Measurements from ENCODE around the gene ZNHIT3.
A peak's percentile ranks its signal among the peaks of the same experiment; 100 is the strongest.
"Not testable (repeated sequence)": the region's sequence is repeated elsewhere in the genome, so short reads cannot be mapped to it uniquely, and the experiment has no call there.

ZNHIT3 gene

DNA sequence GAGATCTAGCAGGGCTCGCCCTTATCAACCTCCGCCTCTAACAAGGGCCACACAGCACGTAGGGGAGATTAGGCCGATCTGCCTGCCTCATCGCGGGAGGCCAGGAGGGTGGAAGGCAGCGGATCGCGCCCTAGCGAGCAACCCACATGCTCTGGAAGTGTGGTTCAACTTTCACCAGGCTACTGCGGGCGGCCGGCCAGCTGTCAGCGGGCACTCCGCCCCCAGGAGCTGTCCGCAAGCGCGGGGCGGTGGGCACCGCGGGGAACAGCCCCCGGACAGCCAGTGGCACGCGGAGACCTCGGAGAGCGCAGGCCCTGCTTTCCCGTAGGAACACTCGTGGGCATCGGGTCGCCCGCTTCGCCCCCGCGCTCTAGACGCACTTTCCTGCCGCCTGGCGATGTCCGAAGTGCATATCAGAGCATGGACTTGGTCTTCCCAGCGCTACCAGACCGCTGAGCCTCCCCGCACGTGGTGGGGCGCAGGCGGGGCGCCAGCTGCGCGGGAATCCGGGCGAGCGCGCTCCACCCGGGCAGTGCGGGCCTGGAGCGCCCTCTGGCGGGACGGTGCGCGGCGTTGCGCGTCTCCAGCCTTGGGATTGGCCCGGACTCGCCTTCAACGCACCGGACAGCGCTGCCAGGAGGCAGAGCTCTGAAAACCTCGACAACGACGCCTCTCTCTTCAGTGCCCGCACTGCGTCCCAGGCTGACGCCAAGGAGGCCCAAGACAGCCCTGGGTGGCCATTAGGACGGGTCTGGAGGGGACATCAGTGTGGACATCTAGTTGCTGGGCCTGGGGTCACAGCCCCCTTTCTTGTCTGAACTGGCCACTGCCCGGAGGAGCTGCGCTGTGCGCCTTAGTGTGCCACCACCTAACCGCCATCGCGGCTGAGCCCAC, 3.6 kb upstream of the ZNHIT3 start:
- peak in 51 of 56 donors; percentile 22 to 90 (median 66) for DNase-seq

DNA sequence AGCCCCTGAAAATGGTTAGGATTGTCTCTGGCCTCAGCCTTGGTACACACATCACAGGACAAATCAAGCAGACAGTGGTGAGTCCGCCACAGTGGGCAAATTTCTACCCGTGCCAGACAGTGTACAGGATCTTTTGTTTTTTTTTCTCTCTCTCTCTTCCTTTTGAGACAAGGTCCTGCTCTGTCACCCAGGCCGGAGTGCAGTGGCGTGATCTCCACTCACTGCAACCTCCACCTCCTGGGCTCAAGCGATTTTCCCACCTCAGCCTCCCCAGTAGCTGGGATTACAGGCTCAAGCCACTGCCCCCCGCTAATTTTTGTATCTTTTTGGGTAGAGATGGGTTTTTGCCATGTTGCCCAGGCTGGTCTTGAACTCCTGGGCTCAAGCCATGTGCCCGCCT, 2.5 kb upstream of the ZNHIT3 start:
- not testable (repeated sequence) for DNase-seq

DNA sequence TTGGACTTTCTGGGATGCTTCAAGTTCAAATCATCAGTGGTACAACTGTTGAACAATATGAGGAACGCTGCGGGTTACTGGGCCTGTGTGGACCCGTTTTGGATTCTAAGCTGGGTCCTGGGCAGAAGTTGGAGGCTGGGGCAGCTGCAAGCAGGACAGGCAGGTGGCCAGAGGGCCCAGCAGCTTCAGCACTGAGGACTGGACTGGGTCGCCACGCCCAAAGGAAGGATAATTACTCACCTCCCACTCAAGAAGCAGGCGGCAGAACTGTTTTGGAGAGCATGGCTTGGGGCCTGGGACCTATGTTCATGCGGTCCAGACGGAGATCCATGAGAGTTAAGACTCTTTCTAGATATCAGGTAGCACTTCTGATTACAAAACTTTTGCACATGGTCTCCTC, 1.5 kb upstream of the ZNHIT3 start:
- no peak for DNase-seq

DNA sequence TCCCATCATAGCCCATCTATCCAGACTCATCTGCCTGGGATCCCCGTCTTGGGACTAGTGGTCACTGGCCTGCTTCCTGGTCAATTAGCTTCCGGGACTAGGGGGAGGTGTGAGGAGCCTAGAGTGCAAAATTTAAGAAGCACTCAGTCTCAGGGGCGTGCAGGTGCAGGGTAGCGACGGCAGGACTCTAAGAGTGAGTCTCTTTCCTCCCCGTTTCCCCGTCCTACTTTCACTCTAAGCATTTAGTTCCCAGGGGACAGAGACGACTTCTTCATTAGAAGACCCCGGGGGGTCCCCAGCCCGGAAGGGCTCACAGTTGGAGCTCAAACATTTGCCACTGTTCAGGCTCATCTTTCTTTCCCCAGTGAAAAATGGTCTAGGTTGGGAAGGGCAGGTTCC, 677 bp upstream of the ZNHIT3 start:
- DNase-seq = peak in 1 of 56 donors; percentile 30

DNA sequence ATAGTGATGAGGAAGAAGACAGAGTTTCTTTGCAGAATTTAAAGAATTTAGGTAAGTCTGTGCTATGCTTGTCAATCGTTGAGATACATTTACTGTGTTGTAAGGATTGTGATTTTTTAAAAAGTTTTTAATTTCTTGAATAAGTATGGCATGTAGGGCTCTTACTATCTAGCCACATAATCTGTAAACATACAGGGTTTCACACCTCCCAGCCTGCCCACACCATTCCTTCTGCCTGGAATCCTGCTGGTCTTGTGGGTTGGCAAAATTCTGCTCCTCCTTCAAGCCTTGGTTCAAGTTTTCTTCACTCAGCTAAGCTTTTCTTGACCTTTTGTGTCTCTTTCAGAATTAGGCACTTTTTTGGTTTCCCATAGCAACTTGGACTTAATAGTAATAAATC, 7.5 kb downstream of the ZNHIT3 start:
- no peak for DNase-seq

DNA sequence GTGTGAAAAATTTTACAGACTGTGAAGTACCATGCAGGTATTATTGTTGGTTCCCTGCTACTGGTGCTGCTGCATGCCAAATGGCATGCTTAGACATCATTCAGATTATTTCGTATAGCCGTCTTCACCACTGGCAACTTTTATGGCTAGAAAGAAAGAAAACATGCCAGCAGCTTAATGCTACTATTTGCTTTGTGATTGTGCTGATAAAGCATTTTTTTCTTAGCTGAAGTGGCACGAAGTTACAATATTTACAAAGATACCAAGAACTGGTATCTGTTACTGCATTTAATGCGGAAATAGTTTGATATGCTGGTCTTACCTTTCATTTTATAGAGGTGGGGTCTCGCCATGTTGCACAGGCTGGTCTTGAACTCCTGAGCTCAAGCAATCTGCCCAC, 8.2 kb downstream of the ZNHIT3 start:
- no peak for DNase-seq

DNA sequence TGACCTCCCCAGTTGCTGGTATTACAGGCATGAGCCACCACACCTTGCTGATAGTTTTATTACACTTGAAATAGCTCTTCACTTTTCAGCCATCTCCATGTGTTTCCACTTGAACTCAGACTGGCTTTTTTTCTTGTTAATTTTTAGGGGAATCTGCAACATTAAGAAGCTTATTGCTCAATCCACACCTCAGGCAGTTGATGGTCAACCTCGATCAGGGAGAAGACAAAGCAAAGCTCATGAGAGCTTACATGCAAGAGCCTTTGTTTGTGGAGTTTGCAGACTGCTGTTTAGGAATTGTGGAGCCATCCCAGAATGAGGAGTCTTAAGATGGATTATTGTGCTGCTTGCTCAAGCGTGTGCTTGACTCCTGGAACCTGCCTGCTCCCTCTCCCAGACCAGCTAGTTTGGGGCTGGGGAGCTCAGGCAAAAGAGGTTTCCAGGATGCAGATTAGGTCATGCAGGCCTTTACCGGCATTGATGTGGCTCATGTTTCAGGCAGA, 8.6 kb downstream of the ZNHIT3 start:
- DNase-seq = no peak

DNA sequence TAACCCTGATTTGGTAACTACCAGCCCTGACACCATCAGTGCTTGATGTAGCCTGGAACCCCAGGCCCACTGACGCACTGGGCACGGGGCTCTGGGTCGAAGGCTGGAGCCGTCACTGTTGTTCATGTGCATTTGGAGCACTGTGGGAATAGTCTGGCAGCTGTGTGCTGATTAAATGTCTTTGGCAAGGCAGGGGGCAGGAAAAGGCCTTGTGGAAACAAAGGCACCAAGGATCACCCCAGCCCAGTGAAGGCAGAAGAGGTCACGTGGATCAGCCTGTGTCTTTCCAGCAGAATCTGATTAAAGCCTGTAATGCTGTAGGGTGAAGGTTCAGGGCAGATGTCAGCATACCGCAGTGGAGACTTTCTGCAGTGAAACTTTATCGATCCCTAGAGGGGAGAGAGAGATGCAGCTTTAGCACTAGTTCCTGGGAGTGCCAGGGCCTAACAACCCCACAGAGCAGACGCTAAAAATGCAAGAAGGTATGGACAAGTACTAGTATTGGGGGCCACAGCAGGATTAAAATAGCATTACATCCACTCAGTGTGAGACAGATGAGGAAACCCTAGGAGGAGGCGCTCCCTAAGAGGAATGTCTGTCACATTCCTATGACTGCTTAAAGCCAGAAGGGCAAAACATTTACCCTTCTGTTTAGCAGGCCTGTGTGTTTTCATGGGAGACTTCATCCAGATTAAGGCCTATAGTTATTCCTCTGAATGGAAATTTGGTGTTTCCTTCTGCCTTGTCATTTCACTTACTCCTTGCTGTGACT, 9.7 kb downstream of the ZNHIT3 start:
- DNase-seq = peak in 33 of 56 donors; percentile 4 to 62 (median 20)

DNA sequence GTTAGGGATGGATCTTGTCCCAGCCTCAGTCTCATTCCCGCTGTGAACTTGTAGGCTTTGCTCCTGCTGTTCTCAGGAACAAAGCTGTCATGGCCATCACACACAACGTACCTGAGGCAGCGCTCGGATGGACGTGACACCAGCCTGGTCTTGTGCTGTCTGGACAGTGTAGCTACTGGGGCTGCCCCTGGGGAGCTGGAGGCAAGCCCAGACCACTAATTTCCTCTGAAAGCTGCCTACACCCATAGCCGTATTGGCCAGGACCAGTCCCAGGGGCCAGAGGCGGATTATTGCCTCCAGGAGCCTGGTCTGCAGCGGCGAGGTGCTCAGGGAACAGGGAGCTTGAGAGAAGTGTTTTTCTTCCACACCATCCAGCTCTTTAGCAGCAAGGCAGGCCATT, 11.7 kb downstream of the ZNHIT3 start:
- no peak for DNase-seq

DNA sequence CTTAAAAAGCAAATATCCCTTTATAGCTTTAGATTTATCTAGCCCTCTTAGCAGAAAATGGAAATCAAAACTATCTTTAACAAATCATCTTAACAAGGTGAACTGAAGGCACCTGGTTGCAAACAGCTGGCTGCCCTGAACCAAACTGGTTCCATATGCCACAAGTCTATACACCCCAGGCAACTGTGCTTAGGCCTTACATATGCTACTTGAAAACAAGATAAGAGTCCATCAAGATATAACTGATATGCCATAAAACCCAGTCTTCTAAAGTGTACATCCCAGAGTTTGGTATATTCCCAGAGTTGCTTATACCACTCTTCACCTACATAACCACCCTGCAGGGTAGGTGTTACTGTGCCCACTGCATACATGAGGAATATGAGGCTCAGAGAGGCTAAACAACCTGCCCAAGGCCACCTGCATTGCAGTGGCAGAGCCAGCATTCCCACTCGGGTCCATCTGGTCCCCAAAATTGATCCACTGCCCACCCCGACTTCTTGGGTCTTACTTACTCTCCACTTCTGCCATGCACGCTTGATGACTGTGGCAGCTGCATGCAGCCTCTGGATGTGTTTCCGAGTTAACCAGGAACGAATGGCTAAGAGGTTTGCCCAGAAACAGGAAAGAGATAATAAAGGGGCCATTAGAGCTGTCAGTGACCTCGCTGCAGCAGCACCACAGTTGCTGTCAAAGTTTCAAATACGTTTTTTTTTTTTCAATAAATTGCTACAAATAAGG, 12.2 kb downstream of the ZNHIT3 start:
- DNase-seq = no peak

DNA sequence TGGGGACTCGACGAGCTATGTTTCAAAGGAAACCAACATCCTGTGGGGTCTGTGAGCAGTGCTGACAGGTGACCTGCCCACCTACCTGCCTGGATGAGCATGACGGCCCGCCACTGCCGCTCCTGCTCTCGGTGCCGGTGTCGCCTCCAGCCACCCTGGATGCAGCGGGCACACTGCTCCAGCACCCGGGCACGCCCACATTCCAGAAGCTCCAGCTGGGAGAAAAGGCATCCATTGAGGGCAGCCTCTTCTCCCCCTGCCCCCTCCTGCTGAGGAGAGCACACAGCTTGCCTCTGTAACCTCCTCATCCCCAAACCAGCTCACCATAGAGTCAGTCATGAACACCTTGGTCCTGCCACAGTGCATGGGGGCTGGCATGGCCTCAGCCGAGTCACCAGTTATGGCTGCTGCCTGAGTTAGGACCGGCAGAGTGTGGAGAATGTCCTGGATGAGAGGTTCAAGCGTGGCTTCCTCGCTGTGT, 14.3 kb downstream of the ZNHIT3 start:
- DNase-seq = no peak

DNA sequence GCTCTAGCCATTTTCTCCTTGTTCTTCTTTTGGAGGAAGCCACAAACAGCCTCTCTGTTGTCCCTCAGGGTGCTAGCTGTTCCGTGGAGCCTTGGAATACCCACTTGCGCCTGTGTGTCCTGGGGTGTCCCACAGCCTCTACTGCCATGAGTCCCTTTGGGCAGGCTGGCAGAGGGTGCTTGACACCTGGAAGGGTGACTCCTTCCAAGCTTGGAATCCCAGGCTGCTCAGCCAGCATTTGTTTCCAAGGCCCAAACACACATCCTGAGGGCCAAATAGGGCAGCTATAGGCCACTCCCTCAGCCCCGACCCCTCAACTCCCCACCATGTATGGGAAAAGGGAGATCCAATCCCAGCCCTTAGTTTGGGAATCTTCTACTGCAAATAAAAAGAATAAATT, 14.9 kb downstream of the ZNHIT3 start:
- no peak for DNase-seq

DNA sequence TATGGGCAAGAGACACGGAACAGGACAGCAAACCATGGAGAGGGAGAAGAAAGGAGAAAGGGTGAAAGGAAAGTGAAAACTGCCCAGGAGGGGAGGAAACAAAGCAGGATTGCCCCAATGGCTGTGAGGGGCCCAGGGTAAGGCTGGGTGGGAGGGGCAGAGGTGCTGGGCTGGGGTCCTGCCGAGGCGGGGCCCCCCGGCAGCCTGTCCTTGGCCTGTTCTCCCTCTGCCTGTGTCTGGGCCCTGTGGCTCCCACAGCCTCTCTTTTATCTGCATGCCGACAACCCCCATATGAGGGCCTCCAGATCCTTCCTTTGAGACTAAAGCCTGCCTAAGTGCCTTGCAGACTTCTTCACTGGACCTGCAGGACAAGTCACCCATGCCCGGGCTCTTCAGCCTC, 15.5 kb downstream of the ZNHIT3 start:
- DNase-seq = no peak

DNA sequence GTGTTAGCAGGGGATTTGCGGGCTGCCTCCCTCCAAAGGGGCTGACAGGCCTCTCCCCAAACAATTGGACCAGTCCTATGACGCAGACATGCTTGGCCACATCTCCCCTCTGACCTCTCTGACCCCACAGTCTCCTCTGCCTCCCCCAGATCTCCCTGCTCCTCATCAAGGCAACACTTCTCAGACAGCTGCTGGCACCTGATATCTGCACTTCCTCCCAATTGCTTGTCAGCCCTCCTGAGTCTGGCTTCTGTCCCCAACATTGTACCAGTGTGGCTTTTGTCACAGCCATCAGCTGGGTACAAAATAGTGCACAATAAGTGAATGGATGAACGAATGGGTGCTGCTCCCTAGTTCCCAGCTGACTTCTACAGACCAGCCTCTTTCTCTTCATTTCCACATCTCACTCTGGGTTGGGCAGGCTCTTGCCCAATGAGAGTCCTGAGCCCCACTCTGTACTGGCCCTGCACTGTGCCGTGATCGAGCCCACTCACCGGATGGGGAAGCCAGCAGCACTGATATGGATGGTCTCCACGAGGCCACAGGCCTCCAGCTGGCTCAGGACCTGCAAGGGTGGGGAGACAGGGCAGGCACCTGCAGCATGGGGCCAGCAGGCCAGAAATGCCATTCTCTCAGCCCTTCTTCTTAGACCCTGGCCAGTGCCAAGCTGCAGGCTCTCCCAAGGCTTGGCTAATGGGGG, 17.1 kb downstream of the ZNHIT3 start:
- DNase-seq = no peak

DNA sequence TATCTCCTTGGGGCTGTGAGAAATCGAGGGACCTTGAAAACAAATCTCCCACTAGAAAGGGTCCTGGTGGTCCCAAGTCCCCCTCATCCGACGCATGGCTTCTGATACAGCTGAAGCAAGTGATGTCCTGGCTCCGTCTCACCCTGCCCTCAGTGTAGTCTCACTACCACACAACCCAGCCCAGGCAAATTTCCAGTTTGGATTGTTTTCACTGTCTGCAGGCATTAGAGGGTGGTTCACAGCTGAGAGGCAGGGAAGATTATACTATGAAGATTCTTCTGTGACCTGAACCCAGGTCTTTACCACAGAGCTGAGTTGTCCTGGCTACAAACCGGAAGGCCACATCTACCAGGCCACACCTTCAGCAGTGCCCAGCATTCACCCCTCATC, 17.7 kb downstream of the ZNHIT3 start:
- no peak for DNase-seq

DNA sequence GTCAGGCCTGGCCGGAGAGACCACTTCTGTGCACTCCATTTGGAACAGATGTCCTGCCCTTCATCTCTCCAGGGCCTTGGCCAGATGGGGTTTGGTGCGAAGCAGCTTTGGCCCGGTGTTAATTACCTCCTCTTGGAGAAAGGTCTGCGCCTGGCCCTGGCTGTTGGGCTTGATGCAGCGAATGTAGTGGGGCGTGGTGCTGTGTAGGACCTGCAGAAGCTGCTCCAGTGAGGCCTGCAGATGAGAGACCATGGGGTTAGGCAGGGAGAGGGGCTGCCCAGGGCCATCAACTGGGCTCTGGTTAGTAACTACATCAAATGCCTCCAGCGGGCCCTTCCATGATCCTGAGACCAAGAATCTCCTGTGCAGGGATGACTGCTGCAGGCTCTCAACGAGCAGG, 18.7 kb downstream of the ZNHIT3 start:
- DNase-seq = no peak

DNA sequence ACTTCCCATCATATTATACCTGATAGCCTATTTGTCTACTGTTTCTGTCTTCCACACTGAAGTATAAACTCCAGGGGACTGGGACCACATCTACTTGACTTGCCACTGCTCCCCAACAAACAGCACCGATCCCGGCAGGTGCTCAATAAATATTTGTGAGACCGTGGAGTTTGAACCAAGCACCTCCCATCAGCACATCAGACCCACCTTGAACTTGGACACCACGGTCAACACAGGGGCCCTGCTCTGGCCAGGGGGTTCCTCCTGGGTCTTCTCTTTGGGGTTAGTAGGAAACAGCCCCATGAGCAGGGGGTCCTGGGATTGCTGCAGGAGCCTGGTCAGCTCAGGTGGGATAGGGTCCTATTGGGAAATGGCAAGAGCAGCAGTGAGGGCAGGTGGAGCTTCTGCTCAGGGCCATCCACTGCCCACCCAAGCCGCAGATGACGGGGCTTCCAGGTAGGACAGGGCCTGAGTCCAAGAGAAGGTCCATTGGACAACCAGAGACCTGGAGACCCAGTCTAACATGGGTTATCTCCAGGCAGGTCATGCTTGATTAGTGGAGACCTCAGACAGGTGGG, 19.9 kb downstream of the ZNHIT3 start:
- no peak for DNase-seq

DNA sequence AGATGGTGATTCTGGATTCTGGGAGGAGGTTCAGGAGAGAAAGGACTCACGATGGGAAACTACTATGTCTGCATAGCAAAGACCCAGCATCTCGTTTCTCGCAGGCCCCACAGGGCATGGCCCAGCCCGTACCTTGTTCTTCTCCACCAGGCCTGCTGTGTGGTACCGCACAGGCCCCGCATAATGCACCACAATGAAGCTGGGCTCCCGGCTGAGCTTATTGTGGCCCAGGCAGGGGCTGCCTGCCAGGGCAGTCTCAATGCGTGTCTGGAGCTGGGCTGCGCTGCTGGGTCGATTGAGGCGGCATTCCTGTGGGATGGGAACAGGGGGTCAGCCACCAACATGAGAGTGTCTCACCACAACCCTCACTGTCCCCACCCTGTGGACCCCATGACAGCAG, 20.4 kb downstream of the ZNHIT3 start:
- no peak for DNase-seq

DNA sequence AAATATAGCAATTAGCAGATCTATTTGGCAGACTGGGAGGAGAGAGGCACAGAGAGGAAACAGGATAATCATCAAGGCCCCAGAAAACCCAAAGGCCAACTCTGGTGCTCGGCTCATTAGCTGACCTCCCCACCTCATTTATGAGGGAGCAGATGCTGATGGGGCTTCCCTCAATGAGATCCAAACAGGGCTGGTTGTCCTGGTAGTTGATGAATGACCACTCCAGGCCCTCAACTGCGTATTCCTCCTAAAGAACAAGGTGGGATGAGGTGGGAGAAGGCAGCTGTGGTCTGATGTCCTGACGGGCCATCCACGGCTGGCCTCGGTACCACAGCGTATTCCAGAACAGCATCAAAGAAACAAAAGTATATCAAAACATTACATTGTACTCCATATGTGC, 20.8 kb downstream of the ZNHIT3 start:
- DNase-seq = no peak

DNA sequence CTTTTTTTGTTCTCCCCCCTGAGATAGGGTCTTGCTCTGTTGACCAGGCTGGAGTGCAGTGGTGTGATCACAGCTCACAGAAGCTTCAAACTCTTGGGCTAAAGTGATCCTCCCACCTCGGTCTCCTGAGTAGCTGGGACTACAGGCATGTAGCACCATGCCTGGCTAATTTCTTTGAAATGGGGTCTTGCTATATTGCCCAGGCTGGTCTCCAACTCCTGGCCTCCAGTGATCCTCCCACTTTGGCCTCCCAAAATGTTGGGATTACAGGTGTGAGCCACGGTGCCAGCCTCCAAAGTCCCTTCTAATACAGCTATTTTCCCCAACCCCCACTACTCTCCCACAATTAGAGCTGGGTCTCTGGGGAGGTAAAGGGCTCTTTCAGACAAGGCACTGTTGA, 22.0 kb downstream of the ZNHIT3 start:
- DNase-seq = not testable (repeated sequence)

Data from nucleus accumbens (tissue), 56 donors.